ENCODE measurements around the gene GRK3.

Gene GRK3

DNA sequence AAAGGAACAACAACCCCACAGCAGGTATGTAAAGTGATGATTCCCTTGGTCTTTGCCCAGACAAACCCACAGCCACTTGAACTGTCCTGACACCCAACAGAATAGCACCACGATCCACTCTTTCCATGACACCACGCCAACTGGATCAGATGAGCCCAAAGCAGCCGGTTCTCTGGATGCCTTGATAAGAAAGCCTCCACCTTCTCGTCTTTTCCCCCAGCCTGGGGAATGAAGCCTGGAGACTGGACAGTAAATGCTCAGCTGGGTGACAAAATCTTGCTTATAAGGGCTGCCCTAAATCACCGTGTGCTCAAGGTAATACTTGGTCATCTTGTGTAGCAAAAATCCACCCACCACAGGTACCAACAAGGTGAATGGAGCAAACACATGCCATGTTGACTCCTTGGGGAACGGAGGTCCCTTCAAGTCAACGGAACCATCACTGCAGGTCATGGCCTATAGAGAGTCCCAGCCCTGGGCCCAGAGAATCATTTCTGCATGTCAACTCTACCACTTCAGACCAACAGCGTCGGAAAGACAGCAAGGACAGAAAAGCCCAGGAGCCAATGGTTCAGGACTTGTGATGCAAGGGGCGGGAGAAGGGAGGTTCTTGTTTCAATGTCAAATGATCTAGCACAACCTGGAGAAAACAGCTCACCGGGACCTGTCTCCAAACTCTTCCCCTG, 175.3 kb downstream of the GRK3 start:
- ChIA-PET CTCF (no interaction called here), POLR2A (no interaction called here)
- DNase-seq (ENCODE audit: extremely low spot score) = no peak
- TF ChIP-seq, protein P1, sequence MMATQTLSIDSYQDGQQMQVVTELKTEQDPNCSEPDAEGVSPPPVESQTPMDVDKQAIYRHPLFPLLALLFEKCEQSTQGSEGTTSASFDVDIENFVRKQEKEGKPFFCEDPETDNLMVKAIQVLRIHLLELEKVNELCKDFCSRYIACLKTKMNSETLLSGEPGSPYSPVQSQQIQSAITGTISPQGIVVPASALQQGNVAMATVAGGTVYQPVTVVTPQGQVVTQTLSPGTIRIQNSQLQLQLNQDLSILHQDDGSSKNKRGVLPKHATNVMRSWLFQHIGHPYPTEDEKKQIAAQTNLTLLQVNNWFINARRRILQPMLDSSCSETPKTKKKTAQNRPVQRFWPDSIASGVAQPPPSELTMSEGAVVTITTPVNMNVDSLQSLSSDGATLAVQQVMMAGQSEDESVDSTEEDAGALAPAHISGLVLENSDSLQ (IDR thresholded peaks at IDR 0.05) = no peak
- TF ChIP-seq NFRKB (IDR thresholded peaks at IDR 0.05) (no peak), FOXA1 (IDR thresholded peaks at IDR 0.05) (no peak), LEF1 (IDR thresholded peaks at IDR 0.05; ENCODE audit: borderline replicate concordance) (no peak), FOXK2 (IDR thresholded peaks at IDR 0.05) (no peak)

DNA sequence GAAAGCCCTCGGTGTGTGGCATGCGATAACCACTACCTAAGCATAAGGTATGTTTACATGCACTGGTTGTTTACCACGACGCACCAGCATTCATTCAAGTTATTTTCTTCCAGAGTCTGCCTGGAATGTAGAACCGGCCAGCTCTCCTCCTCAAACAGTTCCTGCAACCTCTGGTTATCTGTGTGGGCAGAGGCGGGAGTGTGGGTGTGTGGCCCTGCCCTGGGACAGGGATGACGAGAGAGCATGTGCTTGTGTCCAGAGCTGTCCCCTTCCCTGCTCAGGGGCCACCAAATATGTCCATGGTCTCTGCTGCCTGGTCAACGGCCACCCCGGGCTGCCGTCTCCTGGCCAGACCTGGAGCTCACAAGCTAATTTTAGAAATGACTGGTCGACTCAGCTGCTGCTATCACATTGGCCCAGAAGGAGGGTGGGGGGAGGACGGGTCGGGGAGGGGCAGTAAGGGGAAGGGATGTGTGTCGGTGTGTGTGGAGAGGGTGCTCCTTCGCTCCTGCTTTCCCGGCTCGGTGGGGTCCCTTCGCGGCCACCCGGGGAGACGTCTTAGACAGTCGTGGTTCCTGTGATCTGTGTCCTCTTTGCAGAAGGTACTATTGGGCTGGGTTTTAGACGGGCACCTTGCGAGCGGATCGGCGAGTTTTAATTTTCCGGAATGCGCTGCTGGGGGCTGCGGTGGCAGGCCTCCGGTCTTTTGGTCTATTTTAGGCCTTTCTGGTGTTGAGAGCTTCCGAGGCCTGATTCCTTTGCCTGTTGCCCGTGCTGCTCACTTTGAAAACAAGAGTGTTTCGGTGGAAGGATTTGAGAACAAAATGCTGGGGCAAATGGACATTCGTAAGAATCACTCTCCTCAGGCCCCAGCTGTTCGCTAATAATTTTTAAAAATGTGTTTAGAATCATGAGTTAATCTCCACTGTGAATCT, 177.5 kb downstream of the GRK3 start, which contains the start of gene MYO18B:
Gene MYO18B (plus strand): TSS at position 497 of the 935 bp plus-strand sequence. CDS start 18,905 bp downstream, outside the sequence.
- CTCF ChIA-PET = no interaction called here
- DNase-seq (ENCODE audit: extremely low spot score) = no peak
- no peak for TF ChIP-seq LEF1 (IDR thresholded peaks at IDR 0.05; ENCODE audit: borderline replicate concordance)
- no peak for TF ChIP-seq ZNF384 (IDR thresholded peaks at IDR 0.05)
- TF ChIP-seq FOXM1 (IDR thresholded peaks at IDR 0.05; ENCODE audit: borderline replicate concordance) = no peak
- no peak for TF ChIP-seq HDGF (IDR thresholded peaks at IDR 0.05; ENCODE audit: borderline replicate concordance)
- no peak for TF ChIP-seq NFRKB (IDR thresholded peaks at IDR 0.05)
- no peak for TF ChIP-seq SUZ12 (IDR thresholded peaks at IDR 0.05)
- no peak for TF ChIP-seq TARDBP (IDR thresholded peaks at IDR 0.05)
- no peak for TF ChIP-seq SP1 (IDR thresholded peaks at IDR 0.05)
- TF ChIP-seq, protein P1 (IDR thresholded peaks at IDR 0.05) = no peak
- TF ChIP-seq L3MBTL2 (conservative IDR thresholded peaks at IDR 0.05) = no peak
- no peak for TF ChIP-seq ELF4 (IDR thresholded peaks at IDR 0.05)
- POLR2A ChIA-PET = no interaction called here

DNA sequence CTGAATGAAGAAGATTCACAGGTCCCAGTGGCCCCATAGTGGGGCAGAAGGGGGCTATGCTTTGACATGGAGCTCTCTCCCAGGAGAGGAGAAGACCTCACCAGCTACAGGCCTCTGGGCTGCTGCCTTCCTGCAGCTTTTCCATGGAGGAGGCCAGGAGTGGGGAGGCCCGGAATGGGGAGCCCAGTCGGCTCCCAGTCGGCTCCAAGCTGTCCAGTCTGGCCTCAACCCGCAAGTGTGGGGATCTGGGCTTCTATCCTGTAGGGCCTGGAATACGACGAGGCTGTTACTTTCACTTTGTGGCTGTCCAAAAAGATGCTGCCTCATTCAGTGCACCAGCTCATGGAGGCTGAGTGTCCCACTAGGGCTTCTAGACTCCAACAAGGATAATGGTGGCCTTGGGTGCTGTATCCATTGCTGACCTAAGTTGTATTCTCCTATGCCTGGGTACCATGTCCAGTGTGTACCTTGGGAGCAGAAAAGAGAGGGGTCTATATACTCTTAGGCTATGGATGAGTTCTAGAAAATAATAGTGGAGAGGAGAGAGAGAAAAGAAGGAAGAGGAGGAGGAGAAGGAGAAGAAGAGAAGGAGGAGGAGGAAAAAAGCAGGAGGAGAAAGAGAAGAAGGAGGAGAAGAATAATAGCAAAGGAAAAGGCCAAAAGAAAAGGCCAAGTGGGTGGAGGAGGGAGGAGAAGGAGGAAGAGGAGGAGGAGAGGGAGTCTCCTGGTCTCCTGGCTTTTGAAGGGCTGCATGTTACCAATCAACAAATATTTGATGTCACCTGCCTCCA, 178.6 kb downstream of the GRK3 start:
- CTCF ChIA-PET = no interaction called here
- POLR2A ChIA-PET = no interaction called here
- TF ChIP-seq FOXA1 (IDR thresholded peaks at IDR 0.05) (no peak), CTBP1 (IDR thresholded peaks at IDR 0.05; ENCODE audit: borderline replicate concordance) (no peak), NFRKB (IDR thresholded peaks at IDR 0.05) (no peak), FOXK2 (IDR thresholded peaks at IDR 0.05) (no peak), SUZ12 (IDR thresholded peaks at IDR 0.05) (no peak), ZNF384 (IDR thresholded peaks at IDR 0.05) (no peak), L3MBTL2 (conservative IDR thresholded peaks at IDR 0.05) (no peak), TARDBP (IDR thresholded peaks at IDR 0.05) (no peak)
- no peak for DNase-seq (ENCODE audit: extremely low spot score)

DNA sequence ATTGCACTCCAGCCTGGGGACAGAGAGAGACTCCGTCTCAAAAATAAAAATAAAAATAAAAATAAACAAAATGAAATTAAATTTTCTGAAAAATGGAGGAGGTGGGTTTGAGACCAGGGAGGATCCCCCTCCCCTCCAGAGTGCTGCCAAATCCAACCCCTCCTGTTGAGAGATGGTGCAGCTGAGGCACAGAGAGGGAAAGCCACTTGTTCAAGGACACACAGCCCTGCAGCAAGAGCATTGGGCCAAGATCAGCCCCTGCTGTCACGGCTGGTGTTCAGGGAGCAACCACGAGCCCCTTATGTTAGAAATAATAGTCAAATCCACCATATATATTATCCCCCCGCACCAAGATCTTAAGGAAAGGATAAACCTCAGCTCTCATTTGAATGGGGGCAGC, 180.2 kb downstream of the GRK3 start:
- DNase-seq (ENCODE audit: extremely low spot score) = no peak
- ChIA-PET POLR2A (no interaction called here), CTCF (interaction anchor here (0.6 kb wide), 1 partner anchor 12 kb away, joined by 4 read pairs; no protein-coding TSS in a partner anchor)
- TF ChIP-seq L3MBTL2 (conservative IDR thresholded peaks at IDR 0.05) = no peak
- no peak for TF ChIP-seq SP1 (IDR thresholded peaks at IDR 0.05)
- TF ChIP-seq TARDBP (IDR thresholded peaks at IDR 0.05) = no peak
- TF ChIP-seq ARNT (IDR thresholded peaks at IDR 0.05) = no peak
- TF ChIP-seq FOXM1 (IDR thresholded peaks at IDR 0.05; ENCODE audit: borderline replicate concordance) = no peak

DNA sequence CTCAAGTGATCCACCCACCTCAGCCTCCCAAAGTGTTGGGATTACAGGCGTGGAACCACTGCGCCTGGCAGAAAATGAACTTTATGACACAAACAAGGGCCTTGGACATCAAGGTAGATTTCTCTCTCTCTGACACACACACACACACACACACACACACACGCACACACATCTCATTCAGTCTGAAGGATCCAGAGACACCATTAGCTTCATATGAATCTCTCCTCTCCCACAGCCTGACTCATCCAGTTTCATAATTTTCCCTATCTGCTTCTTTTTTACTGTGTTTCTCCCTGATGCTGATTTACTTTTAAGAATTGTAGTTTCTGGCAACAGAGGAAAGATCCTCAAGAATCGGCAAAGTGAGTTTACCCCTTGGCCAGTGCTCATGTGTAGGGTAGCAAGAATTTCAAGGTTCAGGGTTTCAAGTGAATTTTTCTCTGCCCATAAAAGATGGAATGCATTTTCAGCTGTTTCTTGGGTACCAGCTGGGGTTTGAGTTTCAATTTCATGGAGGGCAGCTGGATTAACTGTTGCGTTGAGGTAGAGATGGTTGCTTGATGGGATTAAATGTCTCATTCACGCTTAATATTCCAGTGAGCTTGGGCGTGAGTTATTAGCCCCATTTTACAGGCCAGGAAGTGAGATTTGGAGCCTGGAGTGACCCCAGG, 181.0 kb downstream of the GRK3 start:
- DNase-seq (ENCODE audit: extremely low spot score) = no peak
- CTCF ChIA-PET = interaction anchor here (0.6 kb wide), 1 partner anchor 13 kb away, joined by 4 read pairs; no protein-coding TSS in a partner anchor
- POLR2A ChIA-PET = no interaction called here
- no peak for TF ChIP-seq L3MBTL2 (conservative IDR thresholded peaks at IDR 0.05)
- no peak for TF ChIP-seq HDGF (IDR thresholded peaks at IDR 0.05; ENCODE audit: borderline replicate concordance)
- TF ChIP-seq FOXA1 (IDR thresholded peaks at IDR 0.05) = no peak
- no peak for TF ChIP-seq ELF4 (IDR thresholded peaks at IDR 0.05)
- TF ChIP-seq FOXK2 (IDR thresholded peaks at IDR 0.05) = no peak
- no peak for TF ChIP-seq SUZ12 (IDR thresholded peaks at IDR 0.05)
- TF ChIP-seq FOXM1 (IDR thresholded peaks at IDR 0.05; ENCODE audit: borderline replicate concordance) = no peak
- no peak for TF ChIP-seq TARDBP (IDR thresholded peaks at IDR 0.05)

DNA sequence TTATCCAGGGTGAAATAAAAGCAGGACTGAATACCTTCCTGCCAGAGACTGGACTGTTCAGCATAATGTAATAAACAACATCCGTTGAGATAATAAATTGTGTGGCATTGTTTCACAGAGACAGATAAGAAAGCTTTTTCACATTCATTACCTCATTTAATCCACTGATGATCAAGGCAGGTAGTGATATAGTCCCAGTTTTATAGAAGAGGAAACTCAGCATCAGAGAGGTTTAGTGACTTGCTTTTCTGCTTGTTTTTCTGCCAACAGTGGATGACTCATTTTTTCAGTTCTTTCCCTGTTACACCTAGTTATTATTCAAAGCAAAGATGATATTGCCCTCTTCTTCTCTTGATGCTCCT, 181.5 kb downstream of the GRK3 start:
- no peak for TF ChIP-seq FOXM1 (IDR thresholded peaks at IDR 0.05; ENCODE audit: borderline replicate concordance)
- TF ChIP-seq ARNT (IDR thresholded peaks at IDR 0.05) = no peak
- TF ChIP-seq L3MBTL2 (conservative IDR thresholded peaks at IDR 0.05) = no peak
- no peak for TF ChIP-seq BHLHE40 (IDR thresholded peaks at IDR 0.05; ENCODE audit: borderline replicate concordance)
- no peak for TF ChIP-seq CTBP1 (IDR thresholded peaks at IDR 0.05; ENCODE audit: borderline replicate concordance)
- TF ChIP-seq HDGF (IDR thresholded peaks at IDR 0.05; ENCODE audit: borderline replicate concordance) = no peak
- no peak for TF ChIP-seq FOXK2 (IDR thresholded peaks at IDR 0.05)
- no peak for TF ChIP-seq SP1 (IDR thresholded peaks at IDR 0.05)
- TF ChIP-seq LEF1 (IDR thresholded peaks at IDR 0.05; ENCODE audit: borderline replicate concordance) = no peak
- no peak for TF ChIP-seq SUZ12 (IDR thresholded peaks at IDR 0.05)
- no peak for TF ChIP-seq FOXA1 (IDR thresholded peaks at IDR 0.05)
- TF ChIP-seq, protein P1 (IDR thresholded peaks at IDR 0.05) = no peak
- ChIA-PET CTCF (no interaction called here), POLR2A (no interaction called here)
- no peak for DNase-seq (ENCODE audit: extremely low spot score)
